MM.1S (cell line): ENCODE data around the gene ZNF385D.

Experiments used
- DNase-seq: peaks from one replicate; pipeline ENCODE4 v3.0.0-alpha.2; 2015
- H2AFZ ChIP-seq: fragments of 300-600 bp; sonication (generic); 2 replicates; pipeline ENCODE4 v1.6.0; 2016; ENCODE audit warnings: antibody characterized with exemption, low read length
- H3F3A ChIP-seq: fragments of 300-600 bp; sonication (generic); 2 replicates; pipeline ENCODE4 v1.6.1; 2016; ENCODE audit warnings: mild to moderate bottlenecking, antibody characterized with exemption, low read length, moderate library complexity, mixed read lengths; ENCODE audit not compliant: insufficient read depth
- H3K27ac ChIP-seq: fragments of 300-600 bp; sonication (generic); 2 replicates; pipeline ENCODE4 v1.5.1; 2016; ENCODE audit warnings: mild to moderate bottlenecking, low read length
- H3K27me3 ChIP-seq: fragments of 300-600 bp; sonication (generic); replicated peaks from 2 replicates; pipeline ENCODE4 v1.6.0; 2016; ENCODE audit warnings: low read length; ENCODE audit not compliant: insufficient read depth
- H3K36me3 ChIP-seq: fragments of 300-600 bp; sonication (generic); replicated peaks from 2 replicates; pipeline ENCODE4 v1.6.1; 2016; ENCODE audit warnings: mild to moderate bottlenecking, low read length, mixed read lengths; ENCODE audit not compliant: insufficient read depth
- H3K4me1 ChIP-seq: fragments of 300-600 bp; sonication (generic); 2 replicates; pipeline ENCODE4 v1.6.1; 2016; ENCODE audit warnings: low read length, mixed read lengths
- H3K4me2 ChIP-seq: fragments of 300-600 bp; sonication (generic); 2 replicates; pipeline ENCODE4 v1.6.0; 2016; ENCODE audit warnings: low read depth, low read length
- H3K4me3 ChIP-seq: fragments of 300-600 bp; sonication (generic); 2 replicates; pipeline ENCODE4 v1.5.1; 2016; ENCODE audit warnings: low read length, mixed read lengths
- H3K79me2 ChIP-seq: fragments of 300-600 bp; sonication (generic); 2 replicates; pipeline ENCODE4 v1.6.1; 2016; ENCODE audit warnings: mixed run types, low read length, mixed read lengths
- H3K9ac ChIP-seq: fragments of 300-600 bp; sonication (generic); 2 replicates; pipeline ENCODE4 v1.6.1; 2016; ENCODE audit warnings: low read length, mixed read lengths
- H3K9me2 ChIP-seq: fragments of 300-600 bp; sonication (generic); replicated peaks from 2 replicates; pipeline ENCODE4 v1.6.1; 2016; ENCODE audit warnings: mild to moderate bottlenecking, low read length, mixed read lengths; ENCODE audit not compliant: insufficient read depth
- H3K9me3 ChIP-seq: fragments of 300-600 bp; sonication (generic); replicated peaks from 2 replicates; pipeline ENCODE4 v1.6.1; 2016; ENCODE audit warnings: mild to moderate bottlenecking, low read length, mixed read lengths; ENCODE audit not compliant: insufficient read depth
- H4K20me1 ChIP-seq: fragments of 300-600 bp; sonication (generic); 2 replicates; pipeline ENCODE4 v1.6.1; 2016; ENCODE audit warnings: mild to moderate bottlenecking, low read length, moderate library complexity, mixed read lengths; ENCODE audit not compliant: insufficient read depth
- CTCF ChIP-seq: fragments of 300-600 bp; sonication (generic); IDR thresholded peaks from 2 replicates; pipeline ENCODE4 v1.5.1; 2016; ENCODE audit warnings: antibody characterized with exemption, low read length, mixed read lengths
- EZH2 ChIP-seq: fragments of 300-600 bp; sonication (generic); optimal IDR thresholded peaks from 2 replicates; pipeline ENCODE3; 2017; ENCODE audit warnings: low read depth, mild to moderate bottlenecking, antibody characterized with exemption, low read length, mixed read lengths
- EZH2phosphoT487 ChIP-seq: fragments of 300-600 bp; sonication (generic); IDR thresholded peaks from 2 replicates; pipeline ENCODE4 v1.6.1; 2018; ENCODE audit warnings: antibody characterized with exemption, low read length

Gene ZNF385D

GRCh38 chr3:21766002-21766401 lies 15.0 kb upstream of the ZNF385D start:
- Histone ChIP-seq H4K20me1 (no peaks in the 10 kb centered on the region), H3K9ac (no peak overlapping the region), H2AFZ (no peak overlapping the region), H3K4me1 (no peaks in the 10 kb centered on the region), H3K79me2 (no peaks in the 10 kb centered on the region), H3K27me3 (no peaks in the 10 kb centered on the region), H3K4me2 (no peak overlapping the region), H3K9me2 (no peaks in the 10 kb centered on the region), H3K36me3 (no peaks in the 10 kb centered on the region), H3K9me3 (no peaks in the 10 kb centered on the region), H3F3A (no peaks in the 10 kb centered on the region), H3K27ac (no peak overlapping the region), H3K4me3 (no peak overlapping the region)
- DNase-seq, result no peak
- TF ChIP-seq CTCF, result no peak
- no peak for TF ChIP-seq EZH2
- TF ChIP-seq EZH2phosphoT487, result no peak

- Histone ChIP-seq H3F3A (no peaks in the 10 kb centered on the region), H3K79me2 (no peaks in the 10 kb centered on the region), H3K27me3 (no peaks in the 10 kb centered on the region), H3K4me1 (no peaks in the 10 kb centered on the region), H2AFZ (no peak overlapping the region), H3K4me3 (no peak overlapping the region), H3K36me3 (no peaks in the 10 kb centered on the region), H3K9ac (no peak overlapping the region), H3K9me2 (no peaks in the 10 kb centered on the region), H4K20me1 (no peaks in the 10 kb centered on the region), H3K9me3 (no peaks in the 10 kb centered on the region), H3K27ac (no peak overlapping the region), H3K4me2 (no peak overlapping the region)
- no peak for DNase-seq
- TF ChIP-seq EZH2 (no peak), EZH2phosphoT487 (no peak), CTCF (no peak)
These were observed 4.9 kb upstream of the ZNF385D start for GRCh38 chr3:21755896-21756295.

GRCh38 chr3:21754839-21755238 lies 3.8 kb upstream of the ZNF385D start:
- Histone ChIP-seq H3K9me2 (no peaks in the 10 kb centered on the region), H4K20me1 (no peaks in the 10 kb centered on the region), H3K27ac (no peak overlapping the region), H3K79me2 (no peaks in the 10 kb centered on the region), H3K9me3 (no peaks in the 10 kb centered on the region), H3K27me3 (no peaks in the 10 kb centered on the region), H3K4me1 (no peaks in the 10 kb centered on the region), H3K36me3 (no peaks in the 10 kb centered on the region), H3K4me3 (no peak overlapping the region), H3K9ac (no peak overlapping the region), H3K4me2 (no peak overlapping the region), H2AFZ (no peak overlapping the region), H3F3A (no peaks in the 10 kb centered on the region)
- TF ChIP-seq EZH2phosphoT487 (no peak), EZH2 (no peak), CTCF (no peak)
- no peak for DNase-seq
